Activated CD4-positive, alpha-beta T cell treated with anti-CD3 and anti-CD28 coated beads, Interleukin-2, amount 10 ng/mL, durations not matched to agents 7 days and 5 days (primary cell): ENCODE results near the gene LTB4R. TPM values are rescaled to one million over a fixed set of nuclear protein-coding genes. Genes with fewer than 3 reads are reported as not detected.

Source experiments
- CTCF ChIA-PET: fragments of 350-600 bp; sonication (Branson Sonifier 250); formaldehyde crosslinking; loops from one replicate; lab custom pipeline; 2021; ENCODE audit warnings: antibody characterized with exemption; lab: Charles Lee
- POLR2A ChIA-PET: fragments of 350-600 bp; sonication (Branson Sonifier 250); formaldehyde crosslinking; loops from one replicate; lab custom pipeline; 2021; ENCODE audit warnings: antibody characterized with exemption; lab: Charles Lee
- DNase-seq: peaks from one replicate; pipeline ENCODE4 v3.0.0-alpha.2; 2020
- H3K27ac Mint-ChIP-seq: one replicate; pipeline ENCODE4 v1.8.0; 2021; ENCODE audit warnings: mild to moderate bottlenecking, moderate library complexity, mixed read lengths
- H3K27me3 Mint-ChIP-seq: one replicate; pipeline ENCODE4 v1.8.0; 2021; ENCODE audit warnings: mixed read lengths
- H3K36me3 Mint-ChIP-seq: one replicate; pipeline ENCODE4 v1.8.0; 2021; ENCODE audit warnings: low read depth, mixed read lengths
- H3K4me1 Mint-ChIP-seq: one replicate; pipeline ENCODE4 v1.8.0; 2021; ENCODE audit warnings: mixed read lengths
- H3K4me3 Mint-ChIP-seq: one replicate; pipeline ENCODE4 v1.8.0; 2021; ENCODE audit warnings: mild to moderate bottlenecking, moderate library complexity, mixed read lengths
- H3K9me3 Mint-ChIP-seq: one replicate; pipeline ENCODE4 v1.8.0; 2021; ENCODE audit warnings: mixed read lengths
- total RNA-seq, 2 experiments: library from RNA; stranded (reverse); gene quantifications; one replicate each; pipeline ENCODE4 v1.2.3, GENCODE V29; 2021

LTB4R gene
- total RNA-seq, 2 experiments from 2014 or later = 26.6 to 28.3 TPM

- no peak overlapping the region for H3K27ac Mint-ChIP-seq
Measured at GRCh38 chr14:24280797-24281460, 30.4 kb upstream of the LTB4R start.

GRCh38 chr14:24281636-24282035 lies 29.7 kb upstream of the LTB4R start:
- no peak overlapping the region for H3K27ac Mint-ChIP-seq
- no peak overlapping the region for H3K4me3 Mint-ChIP-seq
- ChIA-PET CTCF (interaction anchor here (0.6 to 5.2 kb wide), 5 partner anchors 9 to 730 kb away, joined by 3 to 37 read pairs (median 22); partner anchors contain the start of genes RABGGTA, TINF2 and ZFHX2), POLR2A (no interaction called here)
- peaks cover 5% of the 10 kb centered on the region for H3K27me3 Mint-ChIP-seq
- peaks cover 36% of the 10 kb centered on the region for H3K4me1 Mint-ChIP-seq
- H3K36me3 Mint-ChIP-seq = peaks cover 3% of the 10 kb centered on the region
- no peaks in the 10 kb centered on the region for H3K9me3 Mint-ChIP-seq
- DNase-seq = no peak

More at GRCh38 chr14:24280797-24281460, 30.4 kb upstream of the LTB4R start:
- Mint-ChIP-seq H3K36me3 (peaks cover 3% of the 10 kb centered on the region), H3K4me3 (no peak overlapping the region), H3K4me1 (peaks cover 37% of the 10 kb centered on the region), H3K27me3 (peaks cover 3% of the 10 kb centered on the region), H3K9me3 (no peaks in the 10 kb centered on the region)
- no peak for DNase-seq
- POLR2A ChIA-PET = no interaction called here
- CTCF ChIA-PET = interaction anchor here (0.6 to 5.2 kb wide), 9 partner anchors 10 to 66 kb away, joined by 3 to 37 read pairs (median 5); partner anchors contain the start of genes DHRS1, NOP9, RABGGTA and TINF2

- Mint-ChIP-seq H3K4me3 (no peak overlapping the region), H3K36me3 (no peaks in the 10 kb centered on the region), H3K27me3 (peaks cover 5% of the 10 kb centered on the region), H3K9me3 (no peaks in the 10 kb centered on the region), H3K27ac (no peak overlapping the region), H3K4me1 (peaks cover 30% of the 10 kb centered on the region)
- CTCF ChIA-PET = interaction anchor here (0.6 to 5.2 kb wide), 7 partner anchors 10 to 905 kb away, joined by 3 to 31 read pairs (median 6); partner anchors contain the start of genes RABGGTA and TINF2
- DNase-seq = no peak
- POLR2A ChIA-PET = no interaction called here
Measured at GRCh38 chr14:24282736-24283135, 28.6 kb upstream of the LTB4R start.

GRCh38 chr14:24283796-24284460 lies 27.4 kb upstream of the LTB4R start:
- Mint-ChIP-seq H3K27ac (no peak overlapping the region), H3K9me3 (no peaks in the 10 kb centered on the region), H3K4me3 (no peak overlapping the region), H3K36me3 (peaks cover 1% of the 10 kb centered on the region), H3K4me1 (peaks cover 24% of the 10 kb centered on the region), H3K27me3 (peaks cover 5% of the 10 kb centered on the region)
- DNase-seq = no peak
- ChIA-PET CTCF (interaction anchor here (0.6 to 3.4 kb wide), 7 partner anchors 8 to 147 kb away, joined by 3 to 23 read pairs (median 3); partner anchors contain the start of genes RABGGTA and TINF2), POLR2A (no interaction called here)

- POLR2A ChIA-PET = no interaction called here
- Mint-ChIP-seq H3K27me3 (peaks cover 5% of the 10 kb centered on the region), H3K36me3 (peaks cover 1% of the 10 kb centered on the region), H3K27ac (no peak overlapping the region), H3K9me3 (no peaks in the 10 kb centered on the region), H3K4me1 (peaks cover 22% of the 10 kb centered on the region), H3K4me3 (no peak overlapping the region)
- no peak for DNase-seq
- CTCF ChIA-PET = interaction anchor here (1.5 to 3.4 kb wide), 3 partner anchors 14 to 50 kb away, joined by 3 to 23 read pairs (median 4); partner anchors contain the start of gene RABGGTA
Measured at GRCh38 chr14:24284501-24285035, 26.7 kb upstream of the LTB4R start.

- H3K27ac Mint-ChIP-seq = no peak overlapping the region
- H3K9me3 Mint-ChIP-seq = no peaks in the 10 kb centered on the region
- H3K4me3 Mint-ChIP-seq = no peak overlapping the region
- H3K4me1 Mint-ChIP-seq = peaks cover 23% of the 10 kb centered on the region
- H3K36me3 Mint-ChIP-seq = peaks cover 7% of the 10 kb centered on the region
- ChIA-PET CTCF (interaction anchor here (1.8 to 3.4 kb wide), 3 partner anchors 12 to 20 kb away, joined by 4 to 23 read pairs (median 11); partner anchors contain the start of gene RABGGTA), POLR2A (no interaction called here)
- no peak for DNase-seq
- H3K27me3 Mint-ChIP-seq = peaks cover 5% of the 10 kb centered on the region
Measured at GRCh38 chr14:24285351-24285750, 26.0 kb upstream of the LTB4R start.

GRCh38 chr14:24286996-24287395 lies 24.3 kb upstream of the LTB4R start:
- Mint-ChIP-seq H3K9me3 (no peaks in the 10 kb centered on the region), H3K27me3 (peaks cover 2% of the 10 kb centered on the region), H3K4me1 (peaks cover 27% of the 10 kb centered on the region), H3K27ac (no peak overlapping the region), H3K4me3 (no peak overlapping the region), H3K36me3 (peaks cover 20% of the 10 kb centered on the region)
- DNase-seq = no peak
- ChIA-PET POLR2A (no interaction called here), CTCF (interaction anchor here (1.0 to 2.9 kb wide), 3 partner anchors 10 to 49 kb away, joined by 3 to 11 read pairs (median 5); partner anchors contain the start of gene CIDEB)

- H3K27ac Mint-ChIP-seq = no peak overlapping the region
Measured at GRCh38 chr14:24289649-24290280, 21.5 kb upstream of the LTB4R start.

GRCh38 chr14:24290746-24291145 lies 20.6 kb upstream of the LTB4R start:
- peaks cover 28% of the 10 kb centered on the region for H3K4me1 Mint-ChIP-seq
- ChIA-PET POLR2A (interaction anchor here (0.9 kb wide), 1 partner anchor 16 kb away, joined by 3 read pairs; no protein-coding TSS in a partner anchor), CTCF (interaction anchor here (0.9 to 5.2 kb wide), 11 partner anchors 8 to 200 kb away, joined by 3 to 41 read pairs (median 6); partner anchors contain the start of genes CIDEB, LTB4R, LTB4R2 and RABGGTA)
- peaks cover 2% of the 10 kb centered on the region for H3K27me3 Mint-ChIP-seq
- DNase-seq = no peak
- H3K27ac Mint-ChIP-seq = no peak overlapping the region
- H3K36me3 Mint-ChIP-seq = peaks cover 27% of the 10 kb centered on the region
- no peaks in the 10 kb centered on the region for H3K9me3 Mint-ChIP-seq
- no peak overlapping the region for H3K4me3 Mint-ChIP-seq

More at GRCh38 chr14:24289649-24290280, 21.5 kb upstream of the LTB4R start:
- Mint-ChIP-seq H3K27me3 (peaks cover 2% of the 10 kb centered on the region), H3K36me3 (peaks cover 25% of the 10 kb centered on the region), H3K9me3 (no peaks in the 10 kb centered on the region), H3K4me3 (no peak overlapping the region), H3K4me1 (peaks cover 27% of the 10 kb centered on the region)
- ChIA-PET POLR2A (interaction anchor here (0.7 to 1.2 kb wide), 3 partner anchors 15 to 44 kb away, joined by 3 read pairs; partner anchors contain the start of gene RABGGTA), CTCF (interaction anchor here (0.9 to 5.2 kb wide), 14 partner anchors 9 to 199 kb away, joined by 3 to 41 read pairs (median 4); partner anchors contain the start of genes CIDEB, LTB4R, LTB4R2 and RABGGTA)
- peak; percentile 50 for DNase-seq

- Mint-ChIP-seq H3K27ac (no peak overlapping the region), H3K4me1 (peaks cover 37% of the 10 kb centered on the region), H3K36me3 (peaks cover 36% of the 10 kb centered on the region), H3K9me3 (no peaks in the 10 kb centered on the region), H3K27me3 (no peaks in the 10 kb centered on the region), H3K4me3 (no peak overlapping the region)
- ChIA-PET CTCF (interaction anchor here (1.4 to 5.2 kb wide), 9 partner anchors 8 to 49 kb away, joined by 4 to 41 read pairs (median 7); partner anchors contain the start of genes CIDEB, LTB4R, LTB4R2 and RABGGTA), POLR2A (no interaction called here)
- DNase-seq = no peak
Measured at GRCh38 chr14:24291446-24292117, 19.7 kb upstream of the LTB4R start.

GRCh38 chr14:24292118-24292807 lies 19.0 kb upstream of the LTB4R start:
- Mint-ChIP-seq H3K4me3 (no peak overlapping the region), H3K36me3 (peaks cover 38% of the 10 kb centered on the region)

More at GRCh38 chr14:24292118-24292807, 19.0 kb upstream of the LTB4R start:
- H3K9me3 Mint-ChIP-seq = no peaks in the 10 kb centered on the region
- no peak overlapping the region for H3K27ac Mint-ChIP-seq
- POLR2A ChIA-PET = no interaction called here
- no peak for DNase-seq
- H3K4me1 Mint-ChIP-seq = peaks cover 44% of the 10 kb centered on the region
- no peaks in the 10 kb centered on the region for H3K27me3 Mint-ChIP-seq
- CTCF ChIA-PET = interaction anchor here (1.2 to 5.2 kb wide), 10 partner anchors 9 to 50 kb away, joined by 4 to 41 read pairs (median 6); partner anchors contain the start of genes CIDEB, LTB4R, LTB4R2 and RABGGTA
